ENCODE results near the gene GNA14. TPM values are rescaled to one million over a fixed set of nuclear protein-coding genes. Genes with fewer than 3 reads are reported as not detected.

GNA14 gene
- total RNA-seq, 1 experiment from 2014 or later = 0.25 TPM

DNA sequence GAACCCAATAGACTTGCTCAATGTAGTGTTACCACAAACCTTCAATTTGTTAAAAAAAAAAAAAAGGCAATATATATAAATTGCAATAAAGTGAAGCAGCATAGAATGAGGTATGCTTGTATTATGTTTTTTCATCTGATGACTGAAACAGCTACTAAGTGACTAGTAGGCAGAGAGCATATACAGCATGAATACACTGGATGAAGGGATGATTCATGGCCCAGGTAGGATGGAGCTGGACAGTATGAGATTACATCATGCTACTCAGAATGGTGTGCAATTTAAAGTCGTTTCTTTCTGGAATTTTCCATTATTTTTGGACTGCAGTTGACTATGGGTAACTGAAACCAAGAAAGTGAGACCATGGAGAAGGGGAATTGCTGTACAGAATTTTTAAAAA, 161.2 kb downstream of the GNA14 start:
- no TSS peak for BruUV-seq (replicated peaks)
- ChIA-PET RAD21 (ENCODE audit: low non-redundant PET in 1 of 2, low total read pairs in 2 of 2, uncharacterized antibody in 2 of 2, unreplicated experiment in 2 of 2) (no interaction called here), CTCF (interaction anchor here (1.9 to 4.0 kb wide), 2 partner anchors 30 to 53 kb away, joined by 4 to 25 read pairs; no protein-coding TSS in a partner anchor), POLR2A (no interaction called here)
- H3K9ac ChIP-seq (ENCODE audit: low read length) = no peak overlapping the region
- intact Hi-C loops (cut with micrococcal nuclease) = loop anchor here (10.0 kb wide), 1 partner anchor 52 kb away; no protein-coding TSS in a partner anchor
- H3K79me2 ChIP-seq (ENCODE audit: insufficient read depth, low read length) = no peaks in the 10 kb centered on the region
- no peaks in the 10 kb centered on the region for H4K20me1 ChIP-seq (ENCODE audit: insufficient read depth)
- no peak for TF ChIP-seq JUND (IDR thresholded peaks at IDR 0.05)
- no peak overlapping the region for H3K27ac ChIP-seq (ENCODE audit: low read depth, low read length)
- no peak for DNase-seq (ENCODE audit: low read depth, low spot score)
- no peak for ATAC-seq
- H3K4me3 ChIP-seq (replicated peaks in 1 of 2; ENCODE audit: low read depth in 1 of 2, low read length in 2 of 2) = no peak overlapping the region
- no peaks in the 10 kb centered on the region for H3K9me3 ChIP-seq (ENCODE audit: control insufficient read depth in 1 of 2, insufficient read depth in 1 of 2, low read depth in 1 of 2, low read length in 2 of 2)
- no peak overlapping the region for H3K4me2 ChIP-seq (ENCODE audit: low read length)
- no peak overlapping the region for H2AFZ ChIP-seq (ENCODE audit: low read depth, low read length, poor library complexity, severe bottlenecking)
- H3K4me1 ChIP-seq (ENCODE audit: control insufficient read depth in 1 of 2, insufficient read depth in 2 of 2, low read length in 2 of 2) = no peaks in the 10 kb centered on the region
- H3K36me3 ChIP-seq (ENCODE audit: control insufficient read depth in 1 of 2, insufficient read depth in 2 of 2, low read length in 2 of 2) = no peaks in the 10 kb centered on the region
- H3K27me3 ChIP-seq (ENCODE audit: insufficient read depth, low read length) = no peaks in the 10 kb centered on the region
- peaks cover 2% of the 10 kb centered on the region; the same call in 1 of the 2 replicates for H3K9me2 ChIP-seq (ENCODE audit: insufficient read depth)

DNA sequence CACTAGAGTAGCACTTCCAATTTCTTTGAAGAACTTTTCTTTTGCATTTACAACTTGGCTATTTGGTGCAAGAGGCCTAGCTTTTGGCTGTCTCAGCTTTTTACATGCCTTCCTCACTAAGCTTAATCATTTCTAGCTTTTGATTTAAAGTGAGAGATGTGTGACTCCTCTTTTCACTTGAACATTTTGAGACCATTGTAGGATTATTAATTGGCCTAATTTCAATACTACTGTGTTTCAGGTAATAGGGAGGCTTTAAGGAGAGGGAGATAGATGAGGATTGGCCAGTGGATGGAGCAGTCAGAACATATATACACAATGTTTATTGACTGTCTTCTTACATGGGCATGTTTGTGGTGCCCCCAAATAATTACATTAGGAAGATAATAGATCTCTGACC, 161.7 kb downstream of the GNA14 start:
- Histone ChIP-seq H3K9ac (ENCODE audit: low read length) (no peak overlapping the region), H3K9me2 (ENCODE audit: insufficient read depth) (peaks cover 2% of the 10 kb centered on the region; the same call in 1 of the 2 replicates), H3K36me3 (ENCODE audit: control insufficient read depth in 1 of 2, insufficient read depth in 2 of 2, low read length in 2 of 2) (no peaks in the 10 kb centered on the region), H4K20me1 (ENCODE audit: insufficient read depth) (no peaks in the 10 kb centered on the region), H3K79me2 (ENCODE audit: insufficient read depth, low read length) (no peaks in the 10 kb centered on the region), H2AFZ (ENCODE audit: low read depth, low read length, poor library complexity, severe bottlenecking) (no peak overlapping the region), H3K4me3 (replicated peaks in 1 of 2; ENCODE audit: low read depth in 1 of 2, low read length in 2 of 2) (no peak overlapping the region), H3K4me1 (ENCODE audit: control insufficient read depth in 1 of 2, insufficient read depth in 2 of 2, low read length in 2 of 2) (no peaks in the 10 kb centered on the region), H3K27me3 (ENCODE audit: insufficient read depth, low read length) (no peaks in the 10 kb centered on the region), H3K27ac (ENCODE audit: low read depth, low read length) (no peak overlapping the region), H3K4me2 (ENCODE audit: low read length) (no peak overlapping the region), H3K9me3 (ENCODE audit: control insufficient read depth in 1 of 2, insufficient read depth in 1 of 2, low read depth in 1 of 2, low read length in 2 of 2) (no peaks in the 10 kb centered on the region)
- DNase-seq (ENCODE audit: low read depth, low spot score) (no peak), ATAC-seq (no peak)
- intact Hi-C loops (cut with micrococcal nuclease) = loop anchor here (10.0 kb wide), 1 partner anchor 52 kb away; no protein-coding TSS in a partner anchor
- no TSS peak for BruUV-seq (replicated peaks)
- POLR2A ChIA-PET = no interaction called here
- CTCF ChIA-PET = interaction anchor here (1.0 to 4.0 kb wide), 3 partner anchors 27 to 53 kb away, joined by 3 to 25 read pairs (median 4); no protein-coding TSS in a partner anchor
- RAD21 ChIA-PET (ENCODE audit: low non-redundant PET in 1 of 2, low total read pairs in 2 of 2, uncharacterized antibody in 2 of 2, unreplicated experiment in 2 of 2) = no interaction called here
- TF ChIP-seq JUND (IDR thresholded peaks at IDR 0.05) (no peak), SP1 (IDR thresholded peaks at IDR 0.05; ENCODE audit: low read depth) (no peak), CBX3 (IDR thresholded peaks at IDR 0.05; ENCODE audit: low read depth) (no peak), POLR2A (IDR thresholded peaks at IDR 0.05; ENCODE audit: borderline replicate concordance, extremely low read depth, insufficient read depth, insufficient read length) (no peak), SRF (IDR thresholded peaks at IDR 0.05; ENCODE audit: low read depth) (no peak), YY1 (IDR thresholded peaks at IDR 0.05; ENCODE audit: extremely low read depth, insufficient replicate concordance, low read depth, low read length) (no peak), FOSL1 (IDR thresholded peaks at IDR 0.05; ENCODE audit: low read depth) (no peak), ZFX (IDR thresholded peaks at IDR 0.05) (no peak), EZH2 (IDR thresholded peaks at IDR 0.05) (no peak), EZH2phosphoT487 (IDR thresholded peaks at IDR 0.05; ENCODE audit: borderline replicate concordance) (no peak)
- TF ChIP-seq, protein P1, sequence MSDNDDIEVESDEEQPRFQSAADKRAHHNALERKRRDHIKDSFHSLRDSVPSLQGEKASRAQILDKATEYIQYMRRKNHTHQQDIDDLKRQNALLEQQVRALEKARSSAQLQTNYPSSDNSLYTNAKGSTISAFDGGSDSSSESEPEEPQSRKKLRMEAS (IDR thresholded peaks at IDR 0.05) = no peak
- TF ChIP-seq, protein P2, sequence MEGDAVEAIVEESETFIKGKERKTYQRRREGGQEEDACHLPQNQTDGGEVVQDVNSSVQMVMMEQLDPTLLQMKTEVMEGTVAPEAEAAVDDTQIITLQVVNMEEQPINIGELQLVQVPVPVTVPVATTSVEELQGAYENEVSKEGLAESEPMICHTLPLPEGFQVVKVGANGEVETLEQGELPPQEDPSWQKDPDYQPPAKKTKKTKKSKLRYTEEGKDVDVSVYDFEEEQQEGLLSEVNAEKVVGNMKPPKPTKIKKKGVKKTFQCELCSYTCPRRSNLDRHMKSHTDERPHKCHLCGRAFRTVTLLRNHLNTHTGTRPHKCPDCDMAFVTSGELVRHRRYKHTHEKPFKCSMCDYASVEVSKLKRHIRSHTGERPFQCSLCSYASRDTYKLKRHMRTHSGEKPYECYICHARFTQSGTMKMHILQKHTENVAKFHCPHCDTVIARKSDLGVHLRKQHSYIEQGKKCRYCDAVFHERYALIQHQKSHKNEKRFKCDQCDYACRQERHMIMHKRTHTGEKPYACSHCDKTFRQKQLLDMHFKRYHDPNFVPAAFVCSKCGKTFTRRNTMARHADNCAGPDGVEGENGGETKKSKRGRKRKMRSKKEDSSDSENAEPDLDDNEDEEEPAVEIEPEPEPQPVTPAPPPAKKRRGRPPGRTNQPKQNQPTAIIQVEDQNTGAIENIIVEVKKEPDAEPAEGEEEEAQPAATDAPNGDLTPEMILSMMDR (IDR thresholded peaks at IDR 0.05 in 2 of 3, conservative IDR thresholded peaks at IDR 0.05 in 1 of 3; ENCODE audit: borderline replicate concordance in 1 of 3, insufficient read depth in 1 of 3, low read depth in 2 of 3, low read length in 2 of 3) = no peak
- TF ChIP-seq, protein P3, sequence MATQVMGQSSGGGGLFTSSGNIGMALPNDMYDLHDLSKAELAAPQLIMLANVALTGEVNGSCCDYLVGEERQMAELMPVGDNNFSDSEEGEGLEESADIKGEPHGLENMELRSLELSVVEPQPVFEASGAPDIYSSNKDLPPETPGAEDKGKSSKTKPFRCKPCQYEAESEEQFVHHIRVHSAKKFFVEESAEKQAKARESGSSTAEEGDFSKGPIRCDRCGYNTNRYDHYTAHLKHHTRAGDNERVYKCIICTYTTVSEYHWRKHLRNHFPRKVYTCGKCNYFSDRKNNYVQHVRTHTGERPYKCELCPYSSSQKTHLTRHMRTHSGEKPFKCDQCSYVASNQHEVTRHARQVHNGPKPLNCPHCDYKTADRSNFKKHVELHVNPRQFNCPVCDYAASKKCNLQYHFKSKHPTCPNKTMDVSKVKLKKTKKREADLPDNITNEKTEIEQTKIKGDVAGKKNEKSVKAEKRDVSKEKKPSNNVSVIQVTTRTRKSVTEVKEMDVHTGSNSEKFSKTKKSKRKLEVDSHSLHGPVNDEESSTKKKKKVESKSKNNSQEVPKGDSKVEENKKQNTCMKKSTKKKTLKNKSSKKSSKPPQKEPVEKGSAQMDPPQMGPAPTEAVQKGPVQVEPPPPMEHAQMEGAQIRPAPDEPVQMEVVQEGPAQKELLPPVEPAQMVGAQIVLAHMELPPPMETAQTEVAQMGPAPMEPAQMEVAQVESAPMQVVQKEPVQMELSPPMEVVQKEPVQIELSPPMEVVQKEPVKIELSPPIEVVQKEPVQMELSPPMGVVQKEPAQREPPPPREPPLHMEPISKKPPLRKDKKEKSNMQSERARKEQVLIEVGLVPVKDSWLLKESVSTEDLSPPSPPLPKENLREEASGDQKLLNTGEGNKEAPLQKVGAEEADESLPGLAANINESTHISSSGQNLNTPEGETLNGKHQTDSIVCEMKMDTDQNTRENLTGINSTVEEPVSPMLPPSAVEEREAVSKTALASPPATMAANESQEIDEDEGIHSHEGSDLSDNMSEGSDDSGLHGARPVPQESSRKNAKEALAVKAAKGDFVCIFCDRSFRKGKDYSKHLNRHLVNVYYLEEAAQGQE (IDR thresholded peaks at IDR 0.05; ENCODE audit: low read depth) = no peak
